Stimulated activated CD4-positive, alpha-beta T cell treated with anti-CD3 and anti-CD28 coated beads, TNF-alpha, amount 100 ng/mL, for 4 hours (primary cell): ENCODE data around the gene DVL2.

Experiments used
- DNase-seq, 3 experiments: peaks; one replicate each; pipeline ENCODE4 v3.0.0-alpha.2; 2020; ENCODE audit warnings: low read depth in 3 of 3

Gene DVL2

GRCh38 chr17:7234083-7234951 is at the start of gene DVL2:
TSS of gene DVL2 (minus strand) at chr17:7234517. CDS start at chr17:7234262, 255 bp downstream.
- DNase-seq, result peak; percentile 92

GRCh38 chr17:7283471-7284216 is 49.3 kb upstream of the DVL2 start:
- no peak for DNase-seq

- DNase-seq, result no peak
Observed at GRCh38 chr17:7282752-7283321, 48.5 kb upstream of the DVL2 start.

GRCh38 chr17:7281953-7282751 is 47.8 kb upstream of the DVL2 start:
- no peak for DNase-seq

- peak; percentile 81 to 85 (median 82) for DNase-seq
Observed at GRCh38 chr17:7281074-7281952, 47.0 kb upstream of the DVL2 start, which contains the start of gene SLC2A4. TSS of gene SLC2A4 (plus strand) at chr17:7281718. CDS start at chr17:7281935, 217 bp downstream.

- DNase-seq, result peak; percentile 71 to 78 (median 71)
Observed at GRCh38 chr17:7280519-7281073, 46.3 kb upstream of the DVL2 start.

GRCh38 chr17:7279448-7279847 is 45.1 kb upstream of the DVL2 start:
- no peak for DNase-seq

- DNase-seq, result no peak
Observed at GRCh38 chr17:7266784-7267183, 32.5 kb upstream of the DVL2 start.

GRCh38 chr17:7263801-7264078 is 29.4 kb upstream of the DVL2 start:
- DNase-seq, result no peak

GRCh38 chr17:7262935-7263800 is 28.9 kb upstream of the DVL2 start:
- no peak for DNase-seq

- no peak for DNase-seq
Observed at GRCh38 chr17:7262192-7262934, 28.0 kb upstream of the DVL2 start, which contains the start of gene CLDN7. TSS of gene CLDN7 (minus strand) at chr17:7262478. CDS start at chr17:7262043, 435 bp downstream.

- peak in 1 of 3 experiments; percentile 29 for DNase-seq
Observed at GRCh38 chr17:7261379-7262191, 27.3 kb upstream of the DVL2 start.

GRCh38 chr17:7260651-7261378 is 26.5 kb upstream of the DVL2 start:
- DNase-seq, result no peak

GRCh38 chr17:7260151-7260550 is 25.8 kb upstream of the DVL2 start:
- DNase-seq, result no peak

- DNase-seq, result no peak
Observed at GRCh38 chr17:7259555-7259889, 25.2 kb upstream of the DVL2 start.

- DNase-seq, result no peak
Observed at GRCh38 chr17:7258731-7259554, 24.6 kb upstream of the DVL2 start.
